HCT116 (cell line): Measurements from ENCODE around the gene TMEM131.

Experiments
- ATF3 ChIP-seq: IDR thresholded peaks from 2 replicates; pipeline ENCODE4 v1.6.1; 2012
- CBX3 ChIP-seq: IDR thresholded peaks from 2 replicates; pipeline ENCODE4 v1.6.1; 2012; ENCODE audit warnings: low read depth
- CTCF ChIP-seq, 3 experiments: fragments of 200-600 bp in 1 of 3; sonication (generic) in 1 of 3; IDR thresholded peaks in 2 of 3; conservative IDR thresholded peaks in 1 of 3; 2 replicates each; pipeline ENCODE4 v1.5.1; 2012 to 2017; ENCODE audit warnings: low read depth in 2 of 3, low read length in 2 of 3, antibody characterized with exemption in 1 of 3, borderline replicate concordance in 1 of 3, control low read depth in 1 of 3, mild to moderate bottlenecking in 1 of 3, mixed read lengths in 1 of 3, mixed run types in 1 of 3, moderate library complexity in 1 of 3; ENCODE audit not compliant: insufficient read depth in 1 of 3
- EZH2 ChIP-seq: fragments of 200-600 bp; sonication (generic); IDR thresholded peaks from 2 replicates; pipeline ENCODE4 v1.6.1; 2017; ENCODE audit warnings: antibody characterized with exemption, mixed run types
- EZH2phosphoT487 ChIP-seq: fragments of 200-600 bp; IDR thresholded peaks from 2 replicates; pipeline ENCODE4 v1.6.1; 2018; ENCODE audit warnings: antibody characterized with exemption, borderline replicate concordance
- MAX ChIP-seq: IDR thresholded peaks from 2 replicates; pipeline ENCODE4 v1.6.1; 2012
- POLR2A ChIP-seq: IDR thresholded peaks from 2 replicates; pipeline ENCODE4 v1.7.0; 2011; ENCODE audit warnings: borderline replicate concordance; ENCODE audit not compliant: insufficient read depth, insufficient read length; ENCODE audit errors: extremely low read depth
- POLR2AphosphoS5 ChIP-seq: IDR thresholded peaks from 2 replicates; pipeline ENCODE4 v1.6.1; 2011; ENCODE audit warnings: mild to moderate bottlenecking, low read depth, low read length, moderate library complexity
- RAD21 ChIP-seq: IDR thresholded peaks from 2 replicates; pipeline ENCODE4 v1.6.1; 2012; ENCODE audit warnings: low read depth, mild to moderate bottlenecking
- SIN3A ChIP-seq: IDR thresholded peaks from 2 replicates; pipeline ENCODE4 v1.6.1; 2012; ENCODE audit warnings: low read depth
- SP1 ChIP-seq: IDR thresholded peaks from 2 replicates; pipeline ENCODE4 v1.6.1; 2012; ENCODE audit warnings: low read depth
- ZNF274 ChIP-seq: fragments of 200-500 bp; sonication (Bioruptor generic); IDR thresholded peaks from 2 replicates; pipeline ENCODE4 v1.6.1; 2014; ENCODE audit warnings: mild to moderate bottlenecking, low read depth, low read length, inconsistent platforms

GRCh38 chr2:98043101-98043500 is 47.4 kb upstream of the TMEM131 start:
- TF ChIP-seq CTCF (IDR thresholded peaks at IDR 0.05 in 2 of 3, conservative IDR thresholded peaks at IDR 0.05 in 1 of 3; ENCODE audit: borderline replicate concordance in 1 of 3, insufficient read depth in 1 of 3, low read depth in 2 of 3, low read length in 2 of 3) (no peak), EZH2 (no peak), ZNF274 (no peak), POLR2A (no peak), RAD21 (no peak), SIN3A (no peak), MAX (no peak), EZH2phosphoT487 (no peak), SP1 (no peak), CBX3 (no peak), POLR2AphosphoS5 (no peak), ATF3 (no peak)
